ENCODE measurements around the gene TMED5. TPM values are rescaled to one million over a fixed set of nuclear protein-coding genes. Genes with fewer than 3 reads are reported as not detected.
"Not testable (repeated sequence)": the region's sequence is repeated elsewhere in the genome, so short reads cannot be mapped to it uniquely, and the experiment has no call there.

TMED5 gene
- total RNA-seq, result 41.7 to 43.0 TPM (median 41.8 TPM) in 3 replicates

DNA sequence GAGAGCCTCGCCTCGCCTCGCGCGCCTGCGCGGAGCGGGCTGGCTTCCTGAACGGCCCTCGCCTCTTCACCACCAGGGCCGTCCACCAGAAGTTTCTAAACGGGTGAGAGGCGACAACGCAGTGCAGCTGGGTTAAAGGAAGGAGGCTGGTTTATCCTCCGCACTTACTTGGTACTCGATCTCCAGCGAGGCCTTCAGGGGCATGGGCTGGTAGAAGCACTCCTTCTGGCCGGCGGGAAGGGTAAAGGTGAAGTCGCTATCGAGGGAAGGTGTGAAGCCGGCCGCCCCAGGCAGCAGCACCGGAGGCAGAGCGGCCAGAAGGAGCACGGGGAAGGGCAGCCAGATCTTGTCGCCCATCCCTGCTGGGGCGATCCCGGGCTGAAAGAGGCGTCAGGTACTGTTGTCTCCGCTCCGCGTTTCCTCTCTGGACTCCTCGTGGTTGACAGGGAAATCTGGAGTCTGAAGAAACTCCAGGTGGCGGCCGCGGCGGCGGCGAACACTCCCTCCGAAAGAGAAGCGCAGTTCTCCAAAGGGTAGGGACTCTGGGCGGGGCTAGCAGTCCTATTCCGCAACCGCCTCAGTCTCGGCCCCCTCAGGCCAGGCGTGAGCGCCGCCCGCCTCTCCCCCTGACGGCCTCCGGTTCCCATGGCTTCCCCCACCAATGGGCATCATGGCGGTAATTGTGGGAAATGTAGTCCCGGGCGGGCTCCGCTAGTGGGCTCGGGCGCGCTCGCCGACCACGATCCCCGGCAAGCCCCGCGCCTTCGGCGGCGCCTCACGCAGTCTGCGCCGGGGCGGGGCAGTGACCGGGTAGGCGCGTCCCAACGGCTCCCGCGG, at the start of gene TMED5:
Gene TMED5 (minus strand): TSS at position 528 of the 837 bp plus-strand sequence. CDS start 171 bp downstream, at position 357.
- H3K27ac Mint-ChIP-seq, result peak within 1 kb of the TSS; percentile 100
- peak; percentile 91 to 97 for DNase-seq (ENCODE audit: low spot score in 2 of 2, unreplicated experiment in 2 of 2)
- TF ChIP-seq, protein P1, sequence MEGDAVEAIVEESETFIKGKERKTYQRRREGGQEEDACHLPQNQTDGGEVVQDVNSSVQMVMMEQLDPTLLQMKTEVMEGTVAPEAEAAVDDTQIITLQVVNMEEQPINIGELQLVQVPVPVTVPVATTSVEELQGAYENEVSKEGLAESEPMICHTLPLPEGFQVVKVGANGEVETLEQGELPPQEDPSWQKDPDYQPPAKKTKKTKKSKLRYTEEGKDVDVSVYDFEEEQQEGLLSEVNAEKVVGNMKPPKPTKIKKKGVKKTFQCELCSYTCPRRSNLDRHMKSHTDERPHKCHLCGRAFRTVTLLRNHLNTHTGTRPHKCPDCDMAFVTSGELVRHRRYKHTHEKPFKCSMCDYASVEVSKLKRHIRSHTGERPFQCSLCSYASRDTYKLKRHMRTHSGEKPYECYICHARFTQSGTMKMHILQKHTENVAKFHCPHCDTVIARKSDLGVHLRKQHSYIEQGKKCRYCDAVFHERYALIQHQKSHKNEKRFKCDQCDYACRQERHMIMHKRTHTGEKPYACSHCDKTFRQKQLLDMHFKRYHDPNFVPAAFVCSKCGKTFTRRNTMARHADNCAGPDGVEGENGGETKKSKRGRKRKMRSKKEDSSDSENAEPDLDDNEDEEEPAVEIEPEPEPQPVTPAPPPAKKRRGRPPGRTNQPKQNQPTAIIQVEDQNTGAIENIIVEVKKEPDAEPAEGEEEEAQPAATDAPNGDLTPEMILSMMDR (IDR thresholded peaks at IDR 0.05; ENCODE audit: unreplicated experiment), result no peak
- peaks cover 19% of the 10 kb centered on the region for H3K4me1 Mint-ChIP-seq
- no peaks in the 10 kb centered on the region for H3K36me3 Mint-ChIP-seq
- H3K4me3 Mint-ChIP-seq, result peak within 1 kb of the TSS; percentile 93
- H3K27me3 Mint-ChIP-seq (ENCODE audit: low read depth), result no peaks in the 10 kb centered on the region
- H3K9me3 Mint-ChIP-seq, result no peaks in the 10 kb centered on the region

DNA sequence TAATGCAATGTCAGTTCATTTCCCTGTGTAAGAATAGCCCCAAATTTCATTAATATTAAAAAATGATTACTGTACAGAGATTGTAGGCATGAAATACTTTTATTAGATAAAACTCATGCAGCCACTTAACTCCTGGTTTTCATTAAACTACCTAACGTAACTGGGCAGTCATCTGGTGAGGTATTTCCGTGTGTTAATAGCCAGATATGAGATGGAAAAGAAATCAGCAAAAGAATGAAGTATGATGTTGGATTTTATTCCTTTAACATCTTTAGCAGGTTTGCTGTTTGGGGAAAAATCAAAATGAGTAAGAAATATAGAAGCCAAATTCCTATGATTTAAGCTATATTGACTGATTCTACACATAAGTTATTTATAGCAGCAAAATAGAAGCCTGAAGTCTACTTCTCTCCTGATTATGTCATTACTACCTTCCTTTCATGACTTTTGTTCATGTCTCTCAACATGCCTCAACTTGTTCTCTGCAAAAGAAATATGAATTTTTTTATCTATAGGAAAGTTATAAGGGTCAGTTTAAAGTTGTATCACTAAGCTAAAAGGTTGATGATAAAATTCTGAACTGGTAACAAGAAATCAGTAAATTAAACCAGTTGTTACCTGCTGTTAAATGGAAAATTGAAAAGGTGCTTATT, 42.9 kb upstream of the TMED5 start:
- H3K9me3 Mint-ChIP-seq, result peaks cover 13% of the 10 kb centered on the region
- H3K36me3 Mint-ChIP-seq, result peaks cover 27% of the 10 kb centered on the region
- H3K27ac Mint-ChIP-seq, result peak overlapping the region; percentile 66
- TF ChIP-seq, protein P1 (IDR thresholded peaks at IDR 0.05; ENCODE audit: unreplicated experiment), result no peak
- H3K27me3 Mint-ChIP-seq (ENCODE audit: low read depth), result no peaks in the 10 kb centered on the region
- no peak for DNase-seq (ENCODE audit: low spot score in 2 of 2, unreplicated experiment in 2 of 2)
- no peak overlapping the region for H3K4me3 Mint-ChIP-seq
- H3K4me1 Mint-ChIP-seq, result peaks cover 15% of the 10 kb centered on the region

DNA sequence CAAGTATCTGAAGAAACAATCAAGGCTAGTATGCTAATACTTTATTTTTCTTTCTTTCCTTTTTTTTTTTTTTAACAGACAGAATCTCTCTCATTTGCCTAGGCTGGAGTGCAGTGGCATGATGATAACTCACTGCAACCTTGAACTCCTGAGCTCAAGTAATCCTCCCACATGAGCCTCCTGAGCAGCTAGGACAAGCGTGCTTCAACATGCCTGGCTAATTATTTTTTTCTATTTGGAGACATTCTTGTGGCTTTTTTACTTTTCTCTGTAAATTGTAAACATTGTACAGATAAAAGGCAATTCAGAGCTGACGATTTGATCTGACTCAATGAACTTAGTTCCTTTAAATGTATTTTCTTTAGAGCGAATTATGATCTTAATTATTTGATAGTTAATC, 41.7 kb upstream of the TMED5 start:
- TF ChIP-seq, protein P1 (IDR thresholded peaks at IDR 0.05; ENCODE audit: unreplicated experiment), result no peak
- Mint-ChIP-seq H3K9me3 (peaks cover 13% of the 10 kb centered on the region), H3K36me3 (peaks cover 27% of the 10 kb centered on the region), H3K4me3 (no peak overlapping the region), H3K27ac (peak overlapping the region; percentile 81), H3K4me1 (peaks cover 15% of the 10 kb centered on the region), H3K27me3 (ENCODE audit: low read depth) (no peaks in the 10 kb centered on the region)
- DNase-seq (ENCODE audit: low spot score in 2 of 2, unreplicated experiment in 2 of 2), result no peak

DNA sequence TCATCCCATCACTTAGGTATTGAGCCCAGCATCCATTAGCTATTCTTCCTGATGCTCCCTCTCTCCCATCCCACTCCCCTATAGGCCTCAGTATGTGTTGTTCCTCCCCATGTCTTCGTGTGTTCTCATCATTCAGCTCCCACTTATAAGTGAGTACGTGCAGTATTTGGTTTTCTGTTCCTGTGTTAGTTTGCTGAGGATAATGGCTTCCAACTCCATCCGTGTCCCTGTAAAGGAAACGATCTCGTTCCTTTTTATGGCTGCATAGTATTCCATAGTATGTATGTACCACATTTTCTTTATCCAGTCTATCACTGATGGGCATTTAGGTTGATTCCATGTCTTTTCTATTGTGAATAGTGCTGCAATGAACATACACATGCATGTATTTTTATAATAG, 40.5 kb upstream of the TMED5 start:
- Mint-ChIP-seq H3K4me1 (peaks cover 15% of the 10 kb centered on the region), H3K9me3 (peaks cover 13% of the 10 kb centered on the region), H3K36me3 (peaks cover 27% of the 10 kb centered on the region)
- not testable (repeated sequence) for H3K4me3 Mint-ChIP-seq; DNase-seq (ENCODE audit: low spot score in 2 of 2, unreplicated experiment in 2 of 2); H3K27ac Mint-ChIP-seq; H3K27me3 Mint-ChIP-seq (ENCODE audit: low read depth)

DNA sequence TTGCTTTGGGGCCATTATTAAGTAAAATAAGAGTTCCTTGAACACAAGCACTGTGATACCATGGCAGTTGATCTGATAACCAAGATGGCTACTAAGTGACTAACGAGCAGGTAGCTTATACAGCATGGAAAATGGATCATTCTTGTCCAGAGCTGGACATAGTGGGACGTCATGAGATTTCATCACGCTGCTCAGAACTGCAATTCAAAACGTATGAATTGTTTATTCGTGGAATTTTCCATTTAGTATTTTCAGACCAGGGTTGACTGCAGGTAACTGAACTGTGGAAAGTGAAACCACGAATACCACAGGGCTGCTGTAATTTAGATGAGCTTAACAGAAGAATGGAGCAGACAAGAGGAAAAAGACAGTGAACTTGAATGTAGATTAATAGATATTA, 39.2 kb upstream of the TMED5 start:
- no peak overlapping the region for H3K4me3 Mint-ChIP-seq
- no peak for DNase-seq (ENCODE audit: low spot score in 2 of 2, unreplicated experiment in 2 of 2)
- H3K9me3 Mint-ChIP-seq, result peaks cover 13% of the 10 kb centered on the region
- peaks cover 24% of the 10 kb centered on the region for H3K36me3 Mint-ChIP-seq
- H3K4me1 Mint-ChIP-seq, result peaks cover 15% of the 10 kb centered on the region
- H3K27me3 Mint-ChIP-seq (ENCODE audit: low read depth), result no peaks in the 10 kb centered on the region
- TF ChIP-seq, protein P1 (IDR thresholded peaks at IDR 0.05; ENCODE audit: unreplicated experiment), result no peak
- H3K27ac Mint-ChIP-seq, result no peak overlapping the region

DNA sequence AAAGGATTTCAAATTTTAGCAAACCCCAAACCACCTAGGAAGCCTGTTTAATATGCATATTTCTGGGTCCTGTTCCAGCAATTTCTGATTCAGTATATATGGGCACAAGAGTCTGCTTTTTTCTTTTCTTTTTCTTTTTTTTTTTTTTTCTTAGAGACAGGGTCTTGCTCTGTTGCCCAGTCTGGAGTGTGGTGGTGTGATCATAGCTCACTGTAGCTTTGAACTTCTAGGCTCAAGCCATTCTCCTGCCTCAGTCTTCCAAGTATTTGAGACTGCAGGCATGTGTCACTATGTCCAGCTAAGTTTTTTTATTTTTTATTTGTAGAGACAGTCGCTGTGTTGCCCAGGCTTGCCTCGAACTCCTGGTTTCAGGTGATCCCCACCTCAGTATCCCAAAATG, 35.1 kb upstream of the TMED5 start:
- TF ChIP-seq, protein P1 (IDR thresholded peaks at IDR 0.05; ENCODE audit: unreplicated experiment), result no peak
- Mint-ChIP-seq H3K36me3 (peaks cover 22% of the 10 kb centered on the region), H3K4me3 (no peak overlapping the region), H3K27ac (no peak overlapping the region), H3K4me1 (no peaks in the 10 kb centered on the region), H3K9me3 (peaks cover 6% of the 10 kb centered on the region), H3K27me3 (ENCODE audit: low read depth) (no peaks in the 10 kb centered on the region)
- DNase-seq (ENCODE audit: low spot score in 2 of 2, unreplicated experiment in 2 of 2), result no peak

All from mesothelial cell of epicardium (in vitro differentiated cells).